Activated T-cell treated with anti-CD3 and anti-CD28 coated beads for 4 hours (primary cell): ENCODE results near the gene VAV3.

Source experiments
- DNase-seq: peaks from one replicate; pipeline ENCODE4 v3.0.0-alpha.2; 2020

VAV3 gene

DNA sequence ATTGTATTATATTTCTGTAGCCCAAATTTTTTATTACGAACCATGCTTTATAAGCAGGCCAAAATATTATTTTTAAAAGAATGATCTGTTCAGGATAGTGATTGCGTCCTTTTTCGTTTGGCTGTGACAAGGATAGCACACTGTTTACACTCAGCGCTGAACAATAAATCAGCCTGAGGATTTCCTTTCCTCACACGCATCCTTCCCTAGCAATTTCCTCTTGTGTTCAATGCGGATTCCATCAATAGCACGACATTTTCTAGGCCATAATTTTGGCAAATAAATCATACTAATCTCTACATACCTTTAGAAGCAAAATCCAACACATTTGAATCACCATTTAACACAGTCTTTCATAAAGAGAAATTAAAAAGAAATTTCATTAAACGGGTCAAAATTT lies 1.6 kb upstream of the VAV3 start:
- DNase-seq = no peak

DNA sequence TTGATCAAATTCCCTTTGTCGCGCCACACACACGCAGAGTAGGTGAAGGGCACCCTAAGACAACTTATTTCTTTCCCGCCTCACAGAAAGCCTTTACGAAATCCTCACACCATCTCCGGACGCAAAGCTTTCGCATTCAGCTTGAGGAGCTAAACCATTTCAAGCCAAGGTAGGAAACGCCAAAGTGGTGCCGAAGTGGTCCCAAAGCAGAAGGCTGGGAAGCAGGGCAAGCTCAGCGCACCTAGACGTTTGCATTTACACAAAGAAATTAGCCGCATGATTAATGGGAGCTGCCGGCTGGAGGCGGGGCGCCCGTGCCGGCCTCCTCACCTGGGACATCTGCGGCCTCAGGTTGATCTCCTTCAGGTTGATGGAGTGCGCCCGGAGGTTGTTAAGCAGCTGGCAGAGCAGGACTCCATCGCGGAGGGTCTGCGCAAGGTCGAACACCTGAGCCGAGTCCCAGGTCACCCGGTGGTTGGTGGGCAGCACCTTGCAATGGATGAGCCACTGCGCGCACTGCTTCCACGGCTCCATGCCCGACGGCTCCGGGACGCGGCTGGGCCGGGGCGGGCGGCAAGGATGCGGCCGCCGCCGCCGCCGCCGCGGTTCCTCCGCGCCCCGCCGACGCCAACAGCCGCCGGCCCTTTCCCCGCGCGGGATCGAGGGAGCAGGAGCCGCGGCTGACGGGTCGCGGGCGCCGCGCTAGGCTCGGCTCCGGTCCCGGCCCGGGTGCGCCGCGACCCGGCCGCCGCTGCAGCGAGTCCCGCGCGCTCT lies 457 bp downstream of the VAV3 start:
- peak; percentile 7 for DNase-seq

GRCh38 chr1:107963601-107964335 lies 1.2 kb downstream of the VAV3 start:
- peak; percentile 21 for DNase-seq

- no peak for DNase-seq
These were observed 2.0 kb downstream of the VAV3 start for GRCh38 chr1:107963008-107963407.

GRCh38 chr1:107954719-107955415 lies 10.1 kb downstream of the VAV3 start:
- no peak for DNase-seq

DNA sequence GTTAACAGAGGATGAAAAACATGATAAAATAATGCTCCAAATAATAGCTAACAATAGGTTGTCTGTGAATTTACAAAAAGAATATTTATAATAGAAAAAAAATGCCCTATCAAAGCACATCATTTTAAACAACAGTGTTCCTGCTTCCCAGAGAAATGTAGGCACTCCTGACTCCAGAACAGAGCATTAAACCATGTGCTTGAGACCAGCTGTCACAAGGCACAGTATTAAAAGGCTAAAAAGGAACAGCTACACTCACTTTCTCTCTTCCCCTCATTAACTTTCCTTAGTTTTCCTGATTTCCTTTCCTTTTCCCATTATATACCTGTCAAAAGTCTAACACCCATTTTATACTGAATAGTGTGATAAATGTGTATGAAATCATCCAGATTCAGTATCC lies 10.9 kb downstream of the VAV3 start:
- no peak for DNase-seq

GRCh38 chr1:107953556-107953955 lies 11.4 kb downstream of the VAV3 start:
- no peak for DNase-seq

- no peak for DNase-seq
These were observed 12.0 kb downstream of the VAV3 start for GRCh38 chr1:107952989-107953388.

DNA sequence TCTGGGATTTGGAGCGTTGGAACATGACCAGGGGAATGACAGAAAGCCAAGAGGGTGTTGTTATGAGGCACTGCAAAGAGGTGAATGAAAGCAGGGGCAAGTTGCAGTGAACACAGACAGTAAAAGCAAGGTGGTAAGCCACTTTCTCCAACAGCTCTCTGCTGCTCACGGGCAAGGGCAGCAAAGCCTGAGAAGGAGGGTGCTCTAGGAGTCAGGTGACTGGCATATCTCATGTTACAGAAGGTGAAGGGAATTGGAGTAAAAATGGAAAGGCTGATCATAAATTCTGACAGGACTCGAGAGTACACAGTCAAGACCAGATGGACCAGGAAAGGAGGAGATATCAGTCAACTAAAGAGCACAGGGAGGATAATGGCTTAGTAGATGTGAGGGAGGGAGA lies 14.5 kb downstream of the VAV3 start:
- no peak for DNase-seq

DNA sequence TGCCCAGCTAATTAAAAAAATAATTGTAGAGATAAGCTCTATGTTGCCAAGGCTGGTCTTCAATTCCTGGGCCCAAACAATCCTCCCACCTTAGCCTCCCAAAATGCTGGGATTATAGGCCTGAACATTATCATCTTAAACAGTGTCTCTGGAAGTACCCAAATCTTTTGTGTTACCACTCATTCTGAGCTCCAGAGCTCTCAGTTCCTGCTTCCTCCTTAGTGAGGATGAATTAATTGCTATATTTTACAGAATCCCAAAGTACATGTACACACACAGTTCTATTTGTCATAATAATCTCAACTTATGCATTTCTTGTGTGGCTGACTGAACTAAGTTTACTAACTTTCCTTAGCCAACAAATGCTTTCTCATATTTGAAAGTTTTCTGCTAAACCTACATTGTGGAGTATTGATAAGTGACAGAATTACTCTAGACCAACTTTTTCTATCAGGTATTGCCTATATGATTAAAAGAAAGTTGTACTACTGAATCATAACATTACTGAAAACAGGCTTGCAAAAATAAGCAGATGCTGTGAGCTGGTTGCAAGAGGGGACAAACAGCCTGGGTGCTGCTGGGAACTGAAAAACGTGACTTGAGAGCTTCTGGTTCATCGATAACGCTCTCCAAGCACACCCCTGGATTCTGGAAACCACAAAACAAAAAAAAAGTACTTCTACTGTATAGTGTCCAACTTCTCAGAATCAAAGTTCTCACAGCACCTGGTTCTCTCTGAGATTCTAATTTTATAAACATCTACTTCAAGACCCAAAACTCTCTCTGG lies 15.3 kb downstream of the VAV3 start:
- DNase-seq = no peak

DNA sequence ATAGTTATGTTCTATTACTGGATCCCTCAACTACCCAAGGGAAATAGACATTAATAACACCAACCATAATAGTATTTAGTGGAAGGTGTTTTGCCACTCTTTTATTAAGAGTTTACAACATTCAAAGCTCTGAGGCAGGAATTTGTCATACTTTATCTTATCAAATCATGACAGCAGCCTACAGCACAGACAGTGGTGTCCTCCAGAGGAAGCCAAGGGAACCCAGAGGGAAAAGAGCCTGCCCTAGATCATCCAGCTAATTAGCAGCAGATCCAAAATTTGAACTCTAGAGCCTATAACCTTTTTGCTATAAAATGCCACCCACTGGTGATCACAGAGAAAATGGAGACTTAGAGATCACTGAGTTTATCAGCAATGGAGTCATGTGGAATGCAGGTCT lies 18.2 kb downstream of the VAV3 start:
- DNase-seq = no peak

GRCh38 chr1:107943694-107944093 lies 21.3 kb downstream of the VAV3 start:
- DNase-seq = no peak

- no peak for DNase-seq
These were observed 22.2 kb downstream of the VAV3 start for GRCh38 chr1:107942814-107943213.

DNA sequence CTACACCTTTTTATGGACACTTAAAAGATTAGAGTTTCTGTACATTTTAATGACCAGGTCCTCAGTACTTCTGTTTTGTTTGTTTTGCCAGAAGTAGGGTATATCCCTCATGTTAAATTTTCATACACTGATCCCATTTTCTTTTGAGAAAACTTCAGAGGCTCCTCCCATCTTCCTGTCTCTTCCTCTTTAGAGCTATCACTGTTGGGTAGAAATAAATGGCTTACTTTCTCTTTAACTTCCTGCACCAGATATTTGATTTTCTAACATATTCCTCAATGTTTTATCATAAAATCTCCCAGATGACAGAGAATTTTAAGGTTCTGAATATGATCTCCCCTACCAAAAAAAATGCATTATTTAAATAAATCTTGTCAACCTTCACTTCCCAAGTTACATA lies 23.4 kb downstream of the VAV3 start:
- no peak for DNase-seq

- DNase-seq = no peak
These were observed 23.9 kb downstream of the VAV3 start for GRCh38 chr1:107941123-107941522.

DNA sequence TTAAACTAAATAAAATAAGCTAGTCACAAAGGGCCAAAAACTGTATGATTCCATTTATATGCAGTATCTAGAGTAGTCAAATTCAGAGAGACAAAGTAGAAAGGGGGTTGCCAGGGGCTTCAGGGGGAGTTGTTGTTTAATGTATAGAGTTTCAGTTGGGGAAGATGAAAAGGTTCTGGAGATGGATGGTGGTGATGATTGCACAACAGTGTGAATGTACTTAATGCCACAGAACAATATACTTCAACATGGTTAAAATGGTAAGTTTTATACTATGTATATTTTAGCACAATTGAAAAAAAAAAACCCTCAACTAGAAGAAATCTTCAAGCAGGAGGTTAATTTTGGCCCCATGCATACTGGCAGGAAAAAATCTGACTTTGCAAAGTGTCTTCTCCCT lies 24.3 kb downstream of the VAV3 start:
- DNase-seq = no peak

- DNase-seq = no peak
These were observed 24.9 kb downstream of the VAV3 start for GRCh38 chr1:107940017-107940577.

DNA sequence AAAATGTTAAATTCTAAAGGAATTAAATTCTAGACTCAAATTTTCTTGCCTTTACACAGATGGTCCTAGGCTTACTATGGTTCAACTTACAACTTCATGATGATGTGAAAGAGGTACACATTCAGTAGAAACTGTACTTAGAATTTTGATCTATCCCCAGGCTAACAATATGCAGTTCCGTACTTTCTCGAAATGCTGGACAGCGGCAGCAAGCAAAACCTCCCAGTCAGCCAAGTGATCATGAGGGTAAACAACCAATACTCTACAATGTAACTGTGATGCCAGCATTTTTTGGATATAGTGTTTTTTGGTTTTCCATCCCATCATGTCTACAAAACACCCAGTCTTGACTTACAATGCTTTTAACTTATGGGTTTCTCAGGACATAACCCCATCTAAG lies 25.7 kb downstream of the VAV3 start:
- no peak for DNase-seq

DNA sequence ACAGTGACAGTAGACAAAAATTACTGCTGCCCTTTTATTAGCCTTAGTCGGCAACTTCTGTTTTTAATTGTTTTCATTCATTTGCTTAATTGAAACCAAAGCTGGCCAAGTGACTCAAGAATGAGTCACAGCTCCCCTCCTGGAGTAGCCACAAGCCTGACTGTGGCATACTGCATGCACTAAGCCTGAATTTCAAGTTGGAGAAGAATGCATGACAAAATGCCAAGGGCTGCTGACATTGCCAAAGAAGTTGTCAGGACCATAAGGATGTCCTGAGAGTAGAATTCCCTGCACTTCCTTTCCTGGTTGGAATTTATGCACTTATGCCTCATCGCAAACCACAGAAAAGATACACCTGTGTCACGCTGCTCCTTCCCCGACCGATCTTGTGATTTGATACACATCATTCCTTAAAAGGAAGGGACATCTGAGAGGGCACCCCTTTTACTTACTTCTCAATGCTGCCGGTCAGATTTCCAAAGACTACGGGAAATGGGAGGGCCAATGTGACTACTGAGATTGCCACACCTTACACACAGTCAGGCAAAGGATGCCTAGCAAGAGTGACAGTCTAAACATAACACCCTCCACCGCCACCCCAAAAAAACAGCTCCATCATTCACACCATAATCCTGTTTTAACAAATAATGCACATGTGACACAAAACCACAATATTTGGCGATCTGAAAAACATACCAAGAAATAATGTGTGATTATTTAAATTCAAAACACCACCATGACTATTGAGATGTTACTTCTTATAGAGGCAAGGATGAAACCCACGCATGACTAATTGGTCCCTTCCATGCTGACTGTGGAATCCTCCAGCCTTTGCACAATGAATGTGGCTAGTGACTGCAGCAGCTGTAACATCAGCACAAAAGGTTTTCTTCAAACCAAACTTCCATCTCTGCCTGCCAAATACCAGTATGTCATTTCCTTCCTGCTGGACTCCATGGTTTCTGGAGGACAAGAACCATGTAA lies 28.2 kb downstream of the VAV3 start:
- DNase-seq = no peak

- no peak for DNase-seq
These were observed 29.4 kb downstream of the VAV3 start for GRCh38 chr1:107935396-107936064.

DNA sequence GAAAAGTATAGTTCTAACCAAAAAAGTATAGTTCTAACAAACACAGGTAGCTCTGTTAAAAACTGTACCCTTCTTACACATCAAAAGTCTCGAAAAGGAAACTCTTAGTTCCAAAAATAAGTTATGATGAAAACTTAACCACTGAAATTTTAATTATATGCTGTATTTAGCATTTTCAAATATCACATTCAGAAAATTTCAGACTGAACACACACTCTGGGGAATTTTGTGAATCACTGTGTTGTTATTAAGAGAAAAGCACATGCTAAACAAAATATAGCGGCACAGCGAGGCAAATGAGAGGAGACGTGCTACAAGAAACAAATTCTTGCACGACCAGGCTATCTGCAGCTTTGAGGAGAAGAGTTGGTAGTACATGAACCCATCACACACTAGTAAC lies 30.4 kb downstream of the VAV3 start:
- no peak for DNase-seq
